ENCODE measurements around the gene IFT122. TPM values are rescaled to one million over a fixed set of nuclear protein-coding genes. Genes with fewer than 3 reads are reported as not detected.

The IFT122 gene
- polyA plus RNA-seq, 1 experiment = 27.8 TPM

- no peak overlapping the region for H3K4me3 ChIP-seq (ENCODE audit: low read depth, low read length)
- no peak for TF ChIP-seq CTCF (IDR thresholded peaks at IDR 0.05; ENCODE audit: insufficient read depth, low read depth, low read length)
- POLR2A ChIA-PET = no interaction called here
- CTCF ChIA-PET = no interaction called here
- peaks cover 14% of the 10 kb centered on the region for H3K36me3 ChIP-seq (ENCODE audit: control insufficient read depth, insufficient read depth, low read length)
- no peak for DNase-seq (ENCODE audit: low read depth)
- H3K27me3 ChIP-seq (ENCODE audit: control insufficient read depth, insufficient read depth, low read length) = no peaks in the 10 kb centered on the region
Measured at GRCh38 chr3:129432671-129433070, 7.4 kb upstream of the IFT122 start.

- H3K27me3 ChIP-seq (ENCODE audit: control insufficient read depth, insufficient read depth, low read length) = no peaks in the 10 kb centered on the region
- TF ChIP-seq CTCF (IDR thresholded peaks at IDR 0.05; ENCODE audit: insufficient read depth, low read depth, low read length) = no peak
- CTCF ChIA-PET = no interaction called here
- H3K4me3 ChIP-seq (ENCODE audit: low read depth, low read length) = no peak overlapping the region
- peaks cover 14% of the 10 kb centered on the region for H3K36me3 ChIP-seq (ENCODE audit: control insufficient read depth, insufficient read depth, low read length)
- no peak for DNase-seq (ENCODE audit: low read depth)
- POLR2A ChIA-PET = no interaction called here
Measured at GRCh38 chr3:129433565-129433964, 6.5 kb upstream of the IFT122 start.

GRCh38 chr3:129434140-129434539, 5.9 kb upstream of the IFT122 start:
- H3K4me3 ChIP-seq (ENCODE audit: low read depth, low read length) = no peak overlapping the region
- no peak for TF ChIP-seq CTCF (IDR thresholded peaks at IDR 0.05; ENCODE audit: insufficient read depth, low read depth, low read length)
- ChIA-PET CTCF (no interaction called here), POLR2A (no interaction called here)
- H3K36me3 ChIP-seq (ENCODE audit: control insufficient read depth, insufficient read depth, low read length) = peaks cover 14% of the 10 kb centered on the region
- DNase-seq (ENCODE audit: low read depth) = no peak
- H3K27me3 ChIP-seq (ENCODE audit: control insufficient read depth, insufficient read depth, low read length) = no peaks in the 10 kb centered on the region

GRCh38 chr3:129435367-129435766, 4.7 kb upstream of the IFT122 start:
- Histone ChIP-seq H3K27me3 (ENCODE audit: control insufficient read depth, insufficient read depth, low read length) (no peaks in the 10 kb centered on the region), H3K36me3 (ENCODE audit: control insufficient read depth, insufficient read depth, low read length) (peaks cover 12% of the 10 kb centered on the region), H3K4me3 (ENCODE audit: low read depth, low read length) (no peak overlapping the region)
- DNase-seq (ENCODE audit: low read depth) = no peak
- no peak for TF ChIP-seq CTCF (IDR thresholded peaks at IDR 0.05; ENCODE audit: insufficient read depth, low read depth, low read length)
- POLR2A ChIA-PET = no interaction called here
- CTCF ChIA-PET = interaction anchor here (0.8 to 1.0 kb wide), 2 partner anchors 15 to 120 kb away, joined by 3 read pairs; no protein-coding TSS in a partner anchor

GRCh38 chr3:129439226-129439816, 703 bp upstream of the IFT122 start:
- CTCF ChIA-PET = interaction anchor here (0.6 to 3.0 kb wide), 5 partner anchors 25 to 495 kb away, joined by 3 to 8 read pairs (median 3); no protein-coding TSS in a partner anchor
- Histone ChIP-seq H3K36me3 (ENCODE audit: control insufficient read depth, insufficient read depth, low read length) (peaks cover 2% of the 10 kb centered on the region; the same call in 1 of the 2 replicates), H3K27me3 (ENCODE audit: control insufficient read depth, insufficient read depth, low read length) (no peaks in the 10 kb centered on the region), H3K4me3 (ENCODE audit: low read depth, low read length) (peak overlapping the region; percentile 94)
- TF ChIP-seq CTCF (IDR thresholded peaks at IDR 0.05; ENCODE audit: insufficient read depth, low read depth, low read length) = no peak
- no peak for DNase-seq (ENCODE audit: low read depth)
- POLR2A ChIA-PET = interaction anchor here (0.6 kb wide), 1 partner anchor 12 kb away, joined by 6 read pairs; no protein-coding TSS in a partner anchor
